Keratinocyte (primary cell): ENCODE results near the gene HID1. TPM values are rescaled to one million over a fixed set of nuclear protein-coding genes. Genes with fewer than 3 reads are reported as not detected.

Source experiments
- DNase-seq: peaks from one replicate; pipeline ENCODE4 v3.0.0-alpha.2; 2011; ENCODE audit warnings: low read depth, missing footprints, low spot score
- FAIRE-seq: peaks from 2 replicates; lab custom pipeline; 2011; peaks lifted over from hg19 to GRCh38; lab: Jason Lieb, UNC
- H2AFZ ChIP-seq: 2 replicates; pipeline ENCODE4 v1.6.0; 2012; ENCODE audit warnings: low read length, control low read depth, inconsistent platforms; ENCODE audit not compliant: control insufficient read depth
- H3K27ac ChIP-seq: 2 replicates; pipeline ENCODE4 v1.5.1; 2011; ENCODE audit warnings: low read length; ENCODE audit not compliant: control insufficient read depth, insufficient read depth
- H3K27me3 ChIP-seq: 3 replicates; pipeline ENCODE4 v1.6.0; 2011; ENCODE audit warnings: low read length; ENCODE audit not compliant: control insufficient read depth, insufficient read depth; ENCODE audit errors: extremely low read depth
- H3K36me3 ChIP-seq, 2 experiments: 2 replicates in 1 of 2; 3 replicates in 1 of 2; pipeline ENCODE4 v1.5.1; 2011; ENCODE audit warnings: low read length in 2 of 2, mild to moderate bottlenecking in 1 of 2; ENCODE audit not compliant: control insufficient read depth in 2 of 2, insufficient read depth in 2 of 2; ENCODE audit errors: extremely low read depth in 1 of 2
- H3K4me1 ChIP-seq: 3 replicates; pipeline ENCODE4 v1.5.1; 2011; ENCODE audit warnings: low read length; ENCODE audit not compliant: control insufficient read depth, insufficient read depth; ENCODE audit errors: extremely low read depth
- H3K4me2 ChIP-seq: 3 replicates; pipeline ENCODE4 v1.6.0; 2011; ENCODE audit warnings: low read depth, low read length; ENCODE audit not compliant: control insufficient read depth, insufficient read depth; ENCODE audit errors: extremely low read depth
- H3K4me3 ChIP-seq, 3 experiments: fragments of 200-600 bp in 1 of 3; sonication (generic) in 1 of 3; 2 replicates in 2 of 3; 3 replicates in 1 of 3; pipeline ENCODE4 v1.5.1; 2011 to 2016; ENCODE audit warnings: low read length in 3 of 3, mild to moderate bottlenecking in 3 of 3, control low read depth in 2 of 3, inconsistent platforms in 1 of 3, low read depth in 1 of 3, mixed read lengths in 1 of 3, mixed run types in 1 of 3, moderate library complexity in 1 of 3; ENCODE audit not compliant: control insufficient read depth in 2 of 3, insufficient read depth in 2 of 3; ENCODE audit errors: extremely low read depth in 1 of 3
- H3K79me2 ChIP-seq: 2 replicates; pipeline ENCODE4 v1.6.0; 2012; ENCODE audit warnings: low read length; ENCODE audit not compliant: control insufficient read depth, insufficient read depth
- H3K9ac ChIP-seq: 3 replicates; pipeline ENCODE4 v1.6.0; 2011; ENCODE audit warnings: low read length; ENCODE audit not compliant: control insufficient read depth, insufficient read depth; ENCODE audit errors: extremely low read depth
- H3K9me1 ChIP-seq: 3 replicates; pipeline ENCODE4 v1.6.0; 2011; ENCODE audit warnings: low read length; ENCODE audit not compliant: control insufficient read depth, insufficient read depth; ENCODE audit errors: extremely low read depth
- H3K9me3 ChIP-seq: 2 replicates; pipeline ENCODE4 v1.5.1; 2012; ENCODE audit warnings: low read depth, low read length; ENCODE audit not compliant: control insufficient read depth
- H4K20me1 ChIP-seq: 3 replicates; pipeline ENCODE4 v1.6.0; 2011; ENCODE audit warnings: low read length; ENCODE audit not compliant: control insufficient read depth, insufficient read depth; ENCODE audit errors: extremely low read depth
- CTCF ChIP-seq, 3 experiments: IDR thresholded peaks in 1 of 3; conservative IDR thresholded peaks in 1 of 3; optimal IDR thresholded peaks in 1 of 3; 2 replicates in 2 of 3; 3 replicates in 1 of 3; pipeline versions ENCODE3 to v1.5.1; 2011; ENCODE audit warnings: low read length in 3 of 3, mild to moderate bottlenecking in 3 of 3, moderate library complexity in 2 of 3, control low read depth in 1 of 3, inconsistent platforms in 1 of 3; ENCODE audit not compliant: insufficient read depth in 2 of 3; ENCODE audit errors: extremely low read depth in 1 of 3
- EZH2 ChIP-seq: IDR thresholded peaks from one replicate; pipeline ENCODE4 v1.6.1; 2012; ENCODE audit warnings: inconsistent platforms, mild to moderate bottlenecking, low read length, moderate library complexity
- dilution Hi-C: fragments of 300-500 bp; cut with MboI; formaldehyde crosslinking; loops from one replicate; pipeline ENCODE4 v1.7.0; 2020; ENCODE audit warnings: low sequenced_read_pairs; ENCODE audit not compliant: extremely low pct_ligation_motif_present
- polyA plus RNA-seq, 5 experiments: library from polyadenylated mRNA; depleted of rRNA in 3 of 5; stranded (reverse) in 3 of 5; stranded (forward) in 1 of 5; unstranded in 1 of 5; fragments of >200 nt; gene quantifications; 1 replicate in 1 of 5; 2 replicates in 3 of 5; 3 replicates in 1 of 5; pipeline versions ENCODE4 v1.2.1 to v1.2.3, GENCODE V29; 2011 to 2012; ENCODE audit warnings: missing spikeins in 2 of 5, low read depth in 1 of 5, low replicate concordance in 1 of 5

HID1 gene
- polyA plus RNA-seq, 1 donor (not counting 4 experiments of a cell fraction or from before 2014, with no cell fraction given) = 0.33 TPM

DNA sequence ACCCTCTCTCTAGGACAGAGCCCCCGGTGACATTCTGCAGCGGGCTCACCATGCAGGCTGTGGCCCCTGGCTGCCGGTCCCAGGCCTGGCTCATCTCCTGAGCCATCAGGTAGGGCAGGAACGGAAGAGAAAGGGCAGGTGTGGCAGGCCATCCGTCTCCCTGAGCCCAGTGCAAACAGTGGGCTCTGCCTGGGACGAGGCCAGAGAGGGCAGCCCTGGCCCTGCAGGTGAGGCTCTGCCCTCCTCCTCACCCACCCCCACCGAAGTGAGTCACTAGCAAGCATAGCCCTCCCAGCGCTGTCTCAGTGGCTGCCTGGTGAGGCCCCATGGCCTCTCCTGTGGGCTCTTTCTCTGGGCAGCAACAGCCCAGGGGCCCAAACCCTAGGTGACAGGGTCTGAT is 22.4 kb downstream of the HID1 start:
- FAIRE-seq (no peak), DNase-seq (no peak)
- Histone ChIP-seq H3K9me3 (no peaks in the 10 kb centered on the region), H3K27ac (no peak overlapping the region), H3K36me3 (no peaks in the 10 kb centered on the region), H2AFZ (no peak overlapping the region), H3K27me3 (no peaks in the 10 kb centered on the region), H3K9me1 (no peaks in the 10 kb centered on the region), H3K79me2 (no peaks in the 10 kb centered on the region), H3K9ac (no peak overlapping the region), H3K4me3 (no peak overlapping the region), H3K4me2 (no peak overlapping the region), H3K4me1 (no peaks in the 10 kb centered on the region), H4K20me1 (no peaks in the 10 kb centered on the region)
- dilution Hi-C loops = no loop called here
- TF ChIP-seq CTCF (optimal IDR thresholded peaks at IDR 0.05 in 1 of 3, IDR thresholded peaks at IDR 0.05 in 1 of 3, conservative IDR thresholded peaks at IDR 0.05 in 1 of 3; ENCODE audit: extremely low read depth in 1 of 3, insufficient read depth in 2 of 3, low read length in 3 of 3) (no peak), EZH2 (no peak)

DNA sequence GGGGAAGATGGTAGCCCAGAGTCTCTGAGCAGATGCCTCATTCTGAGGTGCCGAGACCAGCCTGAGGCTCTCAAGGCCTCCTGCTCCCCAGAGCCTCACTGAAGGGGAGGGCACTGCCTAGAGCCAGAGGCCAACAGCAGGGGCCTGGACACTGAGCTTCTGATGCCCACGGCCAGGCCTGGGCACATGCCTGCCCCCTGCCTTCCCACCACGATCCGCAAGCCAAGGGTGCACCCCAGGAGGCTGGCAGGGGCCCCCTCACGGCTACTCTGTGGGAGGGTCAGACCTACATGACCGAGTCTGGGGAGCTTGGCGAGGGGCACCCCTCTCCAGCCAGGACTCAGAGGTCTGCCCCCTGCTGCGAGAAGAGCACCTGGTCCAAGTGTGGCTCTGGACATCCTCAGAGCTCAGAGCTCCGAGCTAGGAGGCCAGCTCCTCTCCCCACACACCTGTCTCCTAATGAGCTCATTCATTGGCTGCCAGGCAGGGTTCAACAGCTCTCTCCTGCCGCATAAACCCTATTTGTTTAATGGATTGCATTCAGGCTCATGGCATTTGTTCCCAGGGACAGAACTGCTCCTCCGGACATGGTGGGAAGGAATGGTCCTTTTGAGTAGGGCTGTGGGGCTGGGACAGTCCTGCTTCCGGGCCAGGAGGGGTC is 23.0 kb downstream of the HID1 start:
- no peak for TF ChIP-seq CTCF (optimal IDR thresholded peaks at IDR 0.05 in 1 of 3, IDR thresholded peaks at IDR 0.05 in 1 of 3, conservative IDR thresholded peaks at IDR 0.05 in 1 of 3; ENCODE audit: extremely low read depth in 1 of 3, insufficient read depth in 2 of 3, low read length in 3 of 3)
- no peak for TF ChIP-seq EZH2
- H3K4me2 ChIP-seq = no peak overlapping the region
- H3K4me3 ChIP-seq = no peak overlapping the region
- no peaks in the 10 kb centered on the region for H3K79me2 ChIP-seq
- H3K9ac ChIP-seq = no peak overlapping the region
- peaks cover 3% of the 10 kb centered on the region for H3K4me1 ChIP-seq
- no peak overlapping the region for H2AFZ ChIP-seq
- no peak overlapping the region for H3K27ac ChIP-seq
- FAIRE-seq (no peak), DNase-seq (no peak)
- dilution Hi-C loops = no loop called here
- H3K36me3 ChIP-seq = no peaks in the 10 kb centered on the region
- no peaks in the 10 kb centered on the region for H4K20me1 ChIP-seq
- H3K9me1 ChIP-seq = no peaks in the 10 kb centered on the region
- no peaks in the 10 kb centered on the region for H3K27me3 ChIP-seq
- H3K9me3 ChIP-seq = no peaks in the 10 kb centered on the region
